KMS-11 (cell line): ENCODE results near the gene EGFL8.

ENCODE experiments used
- H2AFZ ChIP-seq: fragments of 200-600 bp; sonication (generic); 2 replicates; pipeline ENCODE4 v1.6.1; 2016; ENCODE audit warnings: antibody characterized with exemption, mixed run types, low read depth
- H3K27ac ChIP-seq: fragments of 200-600 bp; sonication (generic); 2 replicates; pipeline ENCODE4 v1.6.1; 2016; ENCODE audit warnings: mild to moderate bottlenecking, mixed run types
- H3K27me3 ChIP-seq: fragments of 200-600 bp; sonication (generic); 2 replicates; pipeline ENCODE4 v1.6.1; 2017; ENCODE audit warnings: mild to moderate bottlenecking, low read depth, mixed run types, moderate library complexity; ENCODE audit not compliant: insufficient read depth
- H3K36me3 ChIP-seq: fragments of 200-600 bp; sonication (generic); 2 replicates; pipeline ENCODE4 v1.6.1; 2017; ENCODE audit warnings: mild to moderate bottlenecking, mixed run types; ENCODE audit not compliant: insufficient read depth
- H3K4me1 ChIP-seq: fragments of 200-600 bp; sonication (generic); 2 replicates; pipeline ENCODE4 v1.6.1; 2016; ENCODE audit warnings: mild to moderate bottlenecking, low read depth, mixed run types; ENCODE audit not compliant: poor library complexity, severe bottlenecking
- H3K4me2 ChIP-seq: fragments of 200-600 bp; sonication (generic); 2 replicates; pipeline ENCODE4 v1.7.0; 2016; ENCODE audit warnings: mild to moderate bottlenecking, mixed run types
- H3K4me3 ChIP-seq: fragments of 200-600 bp; sonication (generic); IDR thresholded peaks from 2 replicates; pipeline ENCODE4 v1.6.1; 2017; ENCODE audit warnings: low read depth, low read length, mixed read lengths; ENCODE audit not compliant: insufficient read depth
- H3K79me2 ChIP-seq: fragments of 200-600 bp; sonication (generic); 2 replicates; pipeline ENCODE4 v1.6.1; 2016; ENCODE audit warnings: low read depth, mixed run types; ENCODE audit not compliant: insufficient read depth
- H3K9ac ChIP-seq: fragments of 200-600 bp; sonication (generic); 2 replicates; pipeline ENCODE4 v1.6.1; 2016; ENCODE audit warnings: mild to moderate bottlenecking, mixed run types
- H4K20me1 ChIP-seq: fragments of 200-600 bp; sonication (generic); 2 replicates; pipeline ENCODE4 v1.6.1; 2016; ENCODE audit warnings: mild to moderate bottlenecking, mixed run types; ENCODE audit not compliant: insufficient read depth
- CTCF ChIP-seq: fragments of 200-600 bp; sonication (generic); conservative IDR thresholded peaks from 2 replicates; pipeline ENCODE4 v1.6.1; 2017; ENCODE audit warnings: low read depth, mild to moderate bottlenecking, antibody characterized with exemption, low read length, moderate library complexity, mixed read lengths

Gene EGFL8

DNA sequence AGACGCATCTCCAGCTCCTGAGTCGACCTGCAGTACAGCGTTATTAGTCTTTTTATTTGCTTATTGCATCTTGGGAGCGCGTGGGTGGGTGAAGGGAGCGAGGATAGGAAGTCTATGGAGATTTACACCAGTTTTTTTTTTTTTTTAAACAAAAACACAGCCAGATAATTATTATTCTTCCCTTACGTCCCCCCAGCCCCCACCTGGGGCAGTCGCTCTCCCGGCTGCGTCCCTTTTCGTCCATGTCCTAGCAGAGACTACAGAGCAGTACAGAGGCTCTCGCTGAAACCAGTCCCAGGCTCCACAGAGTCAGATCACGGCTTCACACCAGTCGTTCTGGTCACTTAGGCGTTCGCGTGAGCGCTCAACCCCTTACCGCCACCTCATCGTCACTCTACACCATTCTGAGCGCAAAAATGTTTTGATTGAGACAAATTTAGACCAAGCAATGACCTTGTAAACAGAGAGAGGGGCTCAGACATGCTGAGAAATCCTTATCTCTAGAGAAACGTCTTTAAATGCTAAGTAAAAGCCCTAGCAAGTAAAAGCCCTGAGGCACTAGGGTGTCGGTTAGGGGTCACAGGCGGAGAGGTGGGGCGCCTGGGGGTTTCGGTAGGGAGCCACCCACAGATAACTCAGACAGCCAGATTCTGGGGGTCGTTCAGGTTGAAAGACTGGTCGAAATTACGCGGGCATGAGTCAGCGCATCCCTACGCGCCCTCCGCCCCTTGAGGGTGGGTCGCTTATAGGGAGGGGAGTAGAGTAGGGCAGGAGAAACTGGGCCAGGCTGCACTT, 11.4 kb upstream of the EGFL8 start:
- H3K79me2 ChIP-seq, result no peaks in the 10 kb centered on the region
- no peaks in the 10 kb centered on the region for H3K36me3 ChIP-seq
- H2AFZ ChIP-seq, result no peak overlapping the region
- H4K20me1 ChIP-seq, result no peaks in the 10 kb centered on the region
- no peak for TF ChIP-seq CTCF
- no peak overlapping the region for H3K4me3 ChIP-seq
- H3K27ac ChIP-seq, result no peak overlapping the region
- peaks cover 6% of the 10 kb centered on the region; the same call in 1 of the 2 replicates for H3K27me3 ChIP-seq
- H3K4me2 ChIP-seq, result no peak overlapping the region
- H3K4me1 ChIP-seq, result no peaks in the 10 kb centered on the region
- no peak overlapping the region for H3K9ac ChIP-seq

- Histone ChIP-seq H3K9ac (peak within 1 kb of the TSS; percentile 33; the same call in 1 of the 2 replicates), H3K4me1 (no peaks in the 10 kb centered on the region), H3K79me2 (no peaks in the 10 kb centered on the region), H3K4me2 (peak within 1 kb of the TSS; percentile 55), H2AFZ (peak within 1 kb of the TSS; percentile 76), H3K27ac (no peak within 1 kb of the TSS), H3K36me3 (no peaks in the 10 kb centered on the region), H3K4me3 (no peak within 1 kb of the TSS), H4K20me1 (no peaks in the 10 kb centered on the region), H3K27me3 (peaks cover 6% of the 10 kb centered on the region; the same call in 1 of the 2 replicates)
- no peak for TF ChIP-seq CTCF
Observed at GRCh38 chr6:32153564-32154513, 10.6 kb upstream of the EGFL8 start, which contains the start of gene PPT2. Gene PPT2, plus strand, starts transcription at chr6:32154141. Its CDS starts 454 bp downstream, at chr6:32154595.

DNA sequence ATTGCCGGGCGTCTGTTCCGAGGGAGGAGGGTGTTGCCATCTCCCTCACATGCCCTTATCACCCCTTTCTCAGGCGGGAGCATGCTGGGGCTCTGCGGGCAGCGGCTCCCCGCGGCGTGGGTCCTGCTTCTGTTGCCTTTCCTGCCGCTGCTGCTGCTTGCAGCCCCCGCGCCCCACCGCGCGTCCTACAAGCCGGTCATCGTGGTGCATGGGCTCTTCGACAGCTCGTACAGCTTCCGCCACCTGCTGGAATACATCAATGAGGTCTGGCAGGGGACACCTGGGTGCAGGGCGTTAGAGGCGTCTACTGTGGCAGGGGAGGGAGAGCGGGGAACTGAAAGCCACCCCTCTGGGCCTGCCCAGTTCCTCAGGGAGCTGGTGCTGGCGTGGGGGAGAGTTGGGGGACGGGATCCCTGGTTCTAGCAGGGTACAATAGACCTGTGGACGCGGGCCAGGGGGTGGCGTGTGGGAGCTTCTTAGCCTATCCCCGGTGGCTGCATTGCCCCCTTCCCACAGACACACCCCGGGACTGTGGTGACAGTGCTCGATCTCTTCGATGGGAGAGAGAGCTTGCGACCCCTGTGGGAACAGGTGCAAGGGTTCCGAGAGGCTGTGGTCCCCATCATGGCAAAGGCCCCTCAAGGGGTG, 9.8 kb upstream of the EGFL8 start:
- Histone ChIP-seq H3K4me2 (peak overlapping the region; percentile 55), H3K79me2 (no peaks in the 10 kb centered on the region), H3K27me3 (peaks cover 6% of the 10 kb centered on the region; the same call in 1 of the 2 replicates), H3K36me3 (no peaks in the 10 kb centered on the region), H3K27ac (no peak overlapping the region), H2AFZ (peak overlapping the region; percentile 76), H4K20me1 (no peaks in the 10 kb centered on the region), H3K4me3 (no peak overlapping the region), H3K9ac (peak overlapping the region; percentile 33; the same call in 1 of the 2 replicates), H3K4me1 (no peaks in the 10 kb centered on the region)
- TF ChIP-seq CTCF, result peak; percentile 28; the same call in 1 of the 2 replicates

DNA sequence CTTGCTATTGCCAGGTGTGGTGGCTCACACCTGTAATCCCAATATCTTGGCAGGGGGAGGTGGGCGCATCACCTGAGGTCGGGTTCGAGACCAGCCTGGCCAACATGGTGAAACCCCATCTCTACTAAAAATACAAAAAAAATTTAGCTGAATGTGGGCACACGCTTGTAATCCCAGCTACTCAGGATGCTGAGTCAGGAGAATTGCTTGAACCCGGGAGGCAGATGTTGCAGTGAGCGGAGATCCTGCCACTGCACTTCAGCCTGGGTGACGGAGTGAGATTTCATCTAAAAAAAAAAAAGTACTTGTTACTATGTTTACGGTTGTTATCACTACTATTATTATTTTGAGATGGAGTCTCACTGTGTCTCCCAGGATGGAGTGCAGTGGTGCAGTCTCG, 7.5 kb upstream of the EGFL8 start:
- Histone ChIP-seq H3K36me3 (no peaks in the 10 kb centered on the region), H3K9ac (no peak overlapping the region), H3K4me2 (no peak overlapping the region), H3K27me3 (peaks cover 6% of the 10 kb centered on the region; the same call in 1 of the 2 replicates), H2AFZ (no peak overlapping the region), H4K20me1 (no peaks in the 10 kb centered on the region), H3K27ac (no peak overlapping the region), H3K79me2 (no peaks in the 10 kb centered on the region), H3K4me3 (no peak overlapping the region), H3K4me1 (no peaks in the 10 kb centered on the region)
- TF ChIP-seq CTCF, result no peak
